ENCODE results near the gene GBP3.
A peak's percentile ranks its signal among the peaks of the same experiment; 100 is the strongest.
"Not testable (repeated sequence)": the region's sequence is repeated elsewhere in the genome, so short reads cannot be mapped to it uniquely, and the experiment has no call there.

GBP3 gene

GRCh38 chr1:89040315-89040626 is 17.6 kb upstream of the GBP3 start:
- DNase-seq (ENCODE audit: low read depth): no peak

DNA sequence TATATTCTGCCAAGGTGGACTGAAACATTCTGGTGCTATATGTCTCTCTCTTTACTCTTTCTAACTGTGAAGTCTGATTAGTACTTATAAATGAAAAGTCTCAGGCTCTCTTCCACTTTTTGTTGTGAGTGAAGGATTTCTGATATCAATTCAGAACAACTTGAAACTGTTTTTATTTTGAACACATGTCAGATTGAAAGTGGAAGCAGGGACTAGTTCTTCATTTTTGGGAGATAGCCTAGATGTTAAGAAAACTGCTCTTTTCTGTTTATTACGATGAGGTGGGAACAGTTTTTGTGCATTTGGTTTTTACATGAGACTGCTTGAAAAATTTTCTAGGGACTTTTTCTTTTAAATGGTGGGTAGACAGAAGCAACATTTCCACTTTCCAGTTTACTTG is 14.5 kb upstream of the GBP3 start:
- DNase-seq (ENCODE audit: low read depth): no peak

DNA sequence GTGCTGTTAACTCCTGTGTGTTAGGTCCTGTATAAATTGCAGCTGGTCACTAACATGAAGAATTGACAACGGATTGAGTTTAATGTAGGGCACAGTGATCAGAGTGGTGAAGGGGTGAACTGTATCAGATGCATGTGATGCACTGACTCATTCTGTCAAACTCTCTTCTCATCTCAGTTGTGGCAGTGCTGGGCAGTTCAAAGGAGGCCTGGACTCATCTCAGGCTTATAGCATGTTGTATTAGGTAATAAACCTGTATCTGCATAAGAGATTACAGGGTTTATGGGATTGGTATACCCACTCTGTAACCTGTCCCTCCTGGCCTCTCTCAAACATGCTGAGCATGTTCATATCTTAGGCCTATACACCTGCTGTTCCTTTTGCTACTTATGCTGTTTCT is 12.4 kb upstream of the GBP3 start:
- DNase-seq (ENCODE audit: low read depth): no peak

DNA sequence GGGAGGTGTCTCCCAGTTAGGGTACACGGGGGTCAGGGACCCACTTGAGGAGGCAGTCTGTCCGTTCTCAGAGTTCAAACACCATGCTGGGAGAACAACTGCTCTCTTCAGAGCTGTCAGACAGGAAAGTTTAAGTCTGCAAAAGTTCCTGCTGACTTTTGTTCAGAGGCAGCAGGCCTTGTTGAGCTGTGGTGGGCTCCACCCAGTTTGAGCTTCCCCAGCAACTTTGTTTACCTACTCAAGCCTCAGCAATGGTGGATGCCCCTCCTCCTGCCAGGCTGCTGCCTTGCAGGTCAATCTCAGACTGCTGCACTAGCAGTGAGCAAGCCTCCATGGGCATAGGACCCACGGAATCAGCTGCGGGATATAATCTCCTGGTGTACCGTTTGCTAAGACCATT is 11.3 kb upstream of the GBP3 start:
- not testable (repeated sequence) for DNase-seq (ENCODE audit: low read depth)

DNA sequence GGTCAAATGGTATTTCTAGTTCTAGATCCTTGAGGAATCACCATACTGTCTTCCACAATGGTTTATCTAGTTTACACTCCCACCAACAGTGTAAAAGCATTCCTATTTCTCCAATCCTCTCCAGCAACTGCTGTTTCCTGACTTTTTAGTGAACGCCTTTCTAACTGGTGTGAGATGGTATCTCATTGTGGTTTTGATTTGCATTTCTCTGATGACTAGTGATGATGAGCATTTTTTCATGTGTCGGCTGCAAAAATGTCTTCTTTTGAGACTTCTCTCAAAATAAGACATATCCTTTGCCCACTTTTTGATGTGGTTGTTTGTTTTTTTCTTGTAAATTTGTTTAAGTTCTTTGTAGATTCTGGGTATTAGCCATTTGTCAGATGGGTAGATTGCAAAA is 6.4 kb upstream of the GBP3 start:
- DNase-seq (ENCODE audit: low read depth): peak; percentile 51

- no peak for DNase-seq (ENCODE audit: low read depth)
Observed at GRCh38 chr1:89025928-89026327, 3.3 kb upstream of the GBP3 start.

GRCh38 chr1:89023026-89023425 is 360 bp upstream of the GBP3 start:
- no peak for DNase-seq (ENCODE audit: low read depth)

DNA sequence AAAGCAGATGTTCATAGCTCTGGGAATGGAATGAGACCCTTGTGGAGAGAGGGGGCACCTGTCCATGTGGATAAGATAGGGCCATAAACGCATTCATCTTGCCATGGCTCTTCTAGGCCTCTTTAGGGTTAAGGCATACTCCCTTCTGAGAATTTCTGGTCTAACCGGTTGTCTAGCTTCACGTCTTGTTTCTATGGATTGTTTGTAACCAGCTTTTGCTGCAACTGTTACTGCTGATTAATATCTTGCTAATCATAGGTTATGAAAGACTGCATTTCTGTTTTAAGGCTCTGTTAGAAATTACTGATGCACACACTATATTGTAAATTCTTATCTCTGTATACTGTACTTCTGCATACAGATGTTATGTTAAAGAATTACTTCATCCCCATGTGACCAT is 4.3 kb downstream of the GBP3 start:
- not testable (repeated sequence) for DNase-seq (ENCODE audit: low read depth)

DNA sequence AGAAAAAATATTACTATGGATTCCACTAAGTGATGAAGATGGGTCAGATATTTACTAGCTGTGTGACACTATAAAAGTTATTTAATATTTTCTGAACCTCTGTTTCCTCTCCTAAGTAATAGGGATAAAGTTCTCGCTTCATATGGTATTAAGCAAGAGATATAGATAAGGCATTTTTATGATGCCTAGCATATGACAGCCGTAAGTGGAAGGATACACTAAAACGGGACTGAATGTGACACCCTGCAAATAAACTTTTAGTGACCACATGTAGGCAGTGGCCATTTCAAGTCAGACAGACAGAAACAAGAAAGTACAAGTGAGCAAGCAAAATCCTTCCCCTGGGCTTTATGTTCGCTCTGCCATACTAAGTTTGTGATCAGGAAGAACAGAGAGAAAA is 14.2 kb downstream of the GBP3 start:
- DNase-seq (ENCODE audit: low read depth): no peak

DNA sequence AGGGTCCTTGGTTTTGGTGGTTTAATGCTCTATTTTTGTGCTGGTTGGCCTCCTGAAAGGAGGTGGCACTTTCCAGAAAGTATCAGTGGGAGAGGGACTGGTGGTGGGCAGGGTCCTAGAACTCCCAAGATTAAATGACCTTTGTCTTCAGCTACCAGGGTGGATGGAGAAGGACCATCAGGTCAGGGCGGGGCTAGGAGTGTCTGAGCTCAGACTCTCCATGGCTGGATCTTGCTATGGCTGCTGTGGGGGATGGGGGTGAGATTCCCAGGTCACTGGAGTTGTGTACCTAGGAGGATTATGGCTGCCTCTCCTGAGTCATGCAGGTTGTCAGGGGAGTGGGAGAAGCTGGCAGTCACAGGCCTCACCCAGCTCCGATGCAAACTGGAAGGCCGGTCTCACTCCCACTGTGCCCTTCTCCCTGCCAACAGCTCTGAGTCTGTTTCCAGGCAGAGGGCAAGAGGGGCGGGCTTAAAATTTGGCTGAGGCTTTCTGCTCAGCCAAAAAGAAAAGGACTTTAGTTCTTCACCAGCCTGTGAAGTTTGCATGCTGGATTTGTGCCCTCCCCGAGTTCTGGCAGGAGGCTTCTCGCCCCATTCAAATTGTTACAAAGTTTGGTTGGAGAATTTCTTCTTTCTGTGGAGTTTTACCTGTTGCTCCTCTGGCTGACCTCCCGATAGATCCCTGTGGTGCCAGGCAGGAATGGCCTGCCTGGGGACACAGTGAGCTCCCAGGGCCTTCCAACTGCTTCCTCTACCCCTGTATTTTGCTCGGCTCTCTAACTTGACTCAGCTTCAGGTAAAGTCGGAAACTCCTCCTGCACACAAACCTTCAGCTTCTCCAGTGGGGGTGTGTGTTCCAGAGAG is 17.1 kb downstream of the GBP3 start:
- no peak for DNase-seq (ENCODE audit: low read depth)

DNA sequence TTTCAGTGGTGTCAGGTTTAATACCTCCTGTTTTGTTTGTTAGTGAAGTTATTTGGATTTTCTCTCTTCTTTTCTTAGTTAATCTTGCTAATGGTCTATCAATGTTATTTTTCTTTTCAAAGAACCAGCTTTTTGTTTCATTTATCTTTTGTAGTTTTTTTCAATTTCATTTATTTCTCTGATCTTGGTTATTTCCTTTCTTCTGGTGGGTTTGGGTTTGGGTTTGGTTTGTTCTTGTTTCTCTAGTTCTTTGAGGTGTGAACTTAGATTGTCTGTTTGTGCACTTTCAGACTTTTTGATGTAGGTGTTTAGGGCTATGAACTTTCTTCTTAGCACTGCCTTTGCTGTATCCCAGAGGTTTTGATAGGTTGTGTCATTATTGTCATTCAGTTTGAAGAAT is 20.5 kb downstream of the GBP3 start:
- not testable (repeated sequence) for DNase-seq (ENCODE audit: low read depth)

DNA sequence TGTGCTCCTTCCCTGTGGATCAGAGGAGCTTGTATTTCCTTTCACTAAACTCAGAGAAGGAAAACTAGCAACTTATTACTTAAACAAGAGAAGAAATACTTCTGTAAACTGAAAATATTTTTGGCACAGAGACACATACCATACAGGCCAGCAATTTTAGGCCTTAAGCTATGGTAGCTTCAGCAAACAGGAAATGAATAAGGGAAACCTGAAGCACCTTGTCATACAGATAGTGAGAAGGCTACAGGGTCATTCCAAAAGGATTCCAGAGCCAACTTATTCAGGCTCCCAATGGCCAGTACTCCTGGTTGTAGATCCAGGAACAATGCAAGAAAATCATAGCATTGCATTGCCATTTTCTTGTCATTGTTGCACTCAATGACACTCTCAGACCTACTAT is 21.2 kb downstream of the GBP3 start:
- peak; percentile 50 for DNase-seq (ENCODE audit: low read depth)

- DNase-seq (ENCODE audit: low read depth): peak; percentile 74
Observed at GRCh38 chr1:88998716-88999115, 23.9 kb downstream of the GBP3 start.

DNA sequence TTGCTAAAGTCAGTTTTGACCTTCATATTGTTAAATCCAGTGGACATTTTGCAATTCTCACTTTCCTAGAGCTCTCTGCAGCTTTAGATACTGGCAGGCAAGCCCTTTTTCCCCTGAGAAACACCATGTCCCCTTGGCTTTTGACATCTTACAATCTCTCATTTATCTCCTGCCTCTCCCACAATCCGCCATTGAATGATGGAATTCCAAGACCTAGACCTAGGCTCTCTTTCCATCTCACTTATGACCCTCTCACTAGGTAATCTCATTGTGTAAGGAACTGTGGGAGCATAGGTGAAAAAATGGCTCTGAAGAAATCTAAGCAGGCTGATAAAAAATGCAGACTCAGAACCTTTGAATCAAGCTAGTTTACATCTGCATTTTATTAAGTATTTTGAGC is 32.2 kb downstream of the GBP3 start:
- no peak for DNase-seq (ENCODE audit: low read depth)

- no peak for DNase-seq (ENCODE audit: low read depth)
Observed at GRCh38 chr1:88985692-88986091, 37.0 kb downstream of the GBP3 start.

GRCh38 chr1:88985032-88985431 is 37.6 kb downstream of the GBP3 start:
- peak; percentile 89 for DNase-seq (ENCODE audit: low read depth)

GRCh38 chr1:88984569-88984968 is 38.1 kb downstream of the GBP3 start:
- no peak for DNase-seq (ENCODE audit: low read depth)

DNA sequence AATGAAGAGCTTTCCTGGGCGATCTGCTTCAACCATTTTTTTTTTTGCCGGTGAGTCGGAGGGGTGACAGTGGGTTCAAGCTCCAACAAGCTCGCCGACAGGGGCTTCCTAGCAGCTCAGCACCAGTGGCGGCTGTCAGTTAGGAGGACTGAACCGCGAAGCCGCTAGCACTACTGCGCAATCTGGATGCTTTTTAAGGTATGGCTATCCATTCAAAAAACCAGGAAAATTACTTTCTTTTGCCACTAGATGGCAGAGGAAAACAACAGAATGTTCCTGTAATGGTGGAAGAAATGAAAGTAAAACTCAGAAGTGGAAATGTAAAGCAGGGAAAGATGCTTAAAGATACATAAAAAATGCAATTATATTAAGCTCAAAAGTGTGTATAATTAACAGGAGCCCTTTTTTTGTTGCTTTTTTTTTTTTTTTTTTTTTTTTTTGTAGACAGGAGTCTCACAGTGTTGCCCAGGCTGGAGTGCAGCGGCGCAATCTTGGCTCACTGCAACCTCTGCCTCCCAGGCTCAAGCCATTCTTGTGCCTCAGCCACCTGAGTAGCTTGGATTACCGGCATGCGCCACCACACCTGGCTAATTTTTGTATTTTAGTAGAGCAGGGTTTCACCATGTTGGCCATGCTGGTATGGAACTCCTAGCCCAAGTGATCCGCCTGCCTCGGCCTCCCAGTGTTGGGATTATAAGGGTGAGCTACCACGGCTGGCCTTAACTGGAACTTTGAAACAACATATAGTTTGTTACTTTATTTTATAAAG is 38.7 kb downstream of the GBP3 start:
- DNase-seq (ENCODE audit: low read depth): peak; percentile 59

- DNase-seq (ENCODE audit: low read depth): peak; percentile 66
Observed at GRCh38 chr1:88982055-88982454, 40.6 kb downstream of the GBP3 start.

DNA sequence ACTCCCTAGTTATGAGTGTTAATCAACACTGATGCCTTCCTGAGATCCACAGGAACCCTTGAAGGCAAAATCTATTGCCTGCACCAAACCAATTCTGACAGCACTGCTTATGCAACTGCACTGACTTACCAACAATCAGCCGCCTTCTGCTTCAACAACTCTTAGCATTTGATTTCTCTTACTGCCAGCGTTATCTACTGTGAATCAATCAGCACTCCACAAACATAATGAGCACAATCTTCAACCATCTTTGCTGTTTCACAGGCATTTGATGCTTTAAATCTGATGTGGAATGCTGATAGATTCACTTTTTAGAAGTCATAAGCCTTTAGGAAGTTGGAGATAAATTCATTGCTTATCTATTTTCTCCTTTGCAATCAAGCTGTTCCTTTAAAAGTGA is 41.2 kb downstream of the GBP3 start:
- DNase-seq (ENCODE audit: low read depth): not testable (repeated sequence)

DNA sequence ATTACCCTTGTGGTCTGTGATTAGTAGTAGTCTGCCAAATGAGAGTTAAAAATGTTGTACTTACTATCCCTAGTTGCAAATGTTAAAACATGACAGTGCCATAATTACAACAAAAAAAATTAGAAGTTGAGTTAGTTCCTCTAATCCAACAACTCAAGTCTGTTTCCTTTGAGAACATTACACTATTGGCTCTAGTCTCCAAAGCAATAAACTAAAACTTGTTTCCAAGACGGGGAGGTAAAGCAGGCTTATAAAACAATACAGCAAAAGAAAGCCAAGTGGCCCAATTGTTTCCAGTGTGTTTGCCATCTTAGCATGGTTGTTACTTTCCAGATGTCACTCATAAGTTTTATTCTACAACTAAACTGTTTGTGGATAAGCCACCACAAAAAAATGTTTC is 41.8 kb downstream of the GBP3 start:
- DNase-seq (ENCODE audit: low read depth): no peak

- DNase-seq (ENCODE audit: low read depth): no peak
Observed at GRCh38 chr1:88979749-88980116, 42.9 kb downstream of the GBP3 start.

DNA sequence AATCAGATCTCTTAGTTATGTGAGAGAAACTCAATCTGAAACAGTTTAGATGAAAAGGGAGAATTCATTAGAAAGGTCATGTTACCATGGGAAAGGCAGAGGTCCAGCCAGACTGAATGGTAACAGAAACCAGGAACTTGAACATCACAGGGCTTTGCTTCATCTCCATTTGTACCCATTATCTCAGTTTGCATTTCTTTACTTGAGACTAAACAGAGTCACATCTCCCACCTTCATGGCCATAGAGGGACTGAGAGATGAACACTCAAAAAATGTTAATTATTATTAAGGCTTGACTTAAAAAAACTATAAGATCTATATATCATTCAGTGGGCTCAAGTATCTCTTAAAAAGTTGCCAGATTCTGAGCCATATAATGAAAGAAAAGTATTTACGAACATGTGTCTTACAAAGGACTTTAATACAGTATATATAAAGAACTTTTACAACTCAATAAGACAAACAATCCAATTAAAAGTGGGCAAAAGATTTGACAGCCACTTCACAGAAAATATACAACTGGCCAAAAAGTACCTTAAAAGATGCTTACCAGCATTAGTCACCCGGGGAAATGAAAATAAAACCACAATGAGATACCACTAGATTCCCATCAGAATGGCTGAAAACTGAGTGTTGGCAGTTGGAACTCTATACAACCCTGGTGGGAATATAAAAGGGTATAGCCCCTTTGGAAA is 43.5 kb downstream of the GBP3 start:
- DNase-seq (ENCODE audit: low read depth): peak; percentile 69

All from EH (cell line).